PC-3 (cell line): ENCODE results near the gene FSIP1.

Experiments used
- EZH2 ChIP-seq: fragments of 300-600 bp; sonication (generic); IDR thresholded peaks from one replicate; pipeline ENCODE4 v1.6.1; 2017; ENCODE audit warnings: antibody characterized with exemption, mild to moderate bottlenecking, low read length; ENCODE audit not compliant: unreplicated experiment
- EZH2phosphoT487 ChIP-seq: fragments of 300-600 bp; sonication (generic); IDR thresholded peaks from 2 replicates; pipeline ENCODE4 v1.6.1; 2018; ENCODE audit warnings: mild to moderate bottlenecking, antibody characterized with exemption, low read length, borderline replicate concordance

DNA sequence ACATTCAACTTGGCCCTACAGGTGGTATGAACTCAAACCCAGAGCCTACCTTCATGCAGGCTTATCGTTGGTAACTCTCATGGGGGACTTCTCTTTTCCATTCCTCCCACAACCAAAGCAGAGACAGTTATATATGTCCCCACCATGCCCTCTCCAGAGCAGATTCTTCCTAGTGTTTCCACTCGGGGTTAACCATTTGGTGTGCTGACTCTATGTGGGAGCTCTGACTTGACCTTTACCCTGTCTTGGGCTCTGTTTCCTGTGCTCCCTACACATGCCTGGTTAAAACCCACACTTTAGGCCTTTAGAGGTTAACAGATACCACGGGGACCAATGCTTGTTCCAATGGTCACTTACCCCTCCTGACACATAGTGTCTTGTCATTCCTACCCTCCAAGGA lies 80.7 kb downstream of the FSIP1 start:
- no peak for TF ChIP-seq EZH2
- TF ChIP-seq EZH2phosphoT487, result no peak
